ENCODE measurements around the gene SUPT20H.
"Not testable (repeated sequence)": the region's sequence is repeated elsewhere in the genome, so short reads cannot be mapped to it uniquely, and the experiment has no call there.

The SUPT20H gene

GRCh38 chr13:37068962-37069361, 9.5 kb upstream of the SUPT20H start:
- peak; percentile 8 for DNase-seq

GRCh38 chr13:37067874-37068273, 8.4 kb upstream of the SUPT20H start:
- DNase-seq = no peak

GRCh38 chr13:37065890-37066526, 6.5 kb upstream of the SUPT20H start:
- no peak for DNase-seq

- no peak for DNase-seq
These were observed 332 bp upstream of the SUPT20H start for GRCh38 chr13:37059848-37060192.

GRCh38 chr13:37056228-37056627, 3.3 kb downstream of the SUPT20H start:
- DNase-seq = not testable (repeated sequence)

GRCh38 chr13:37053111-37053510, 6.4 kb downstream of the SUPT20H start:
- not testable (repeated sequence) for DNase-seq

GRCh38 chr13:37049810-37050209, 9.7 kb downstream of the SUPT20H start:
- no peak for DNase-seq

- no peak for DNase-seq
These were observed 11.6 kb downstream of the SUPT20H start for GRCh38 chr13:37047846-37048245.

GRCh38 chr13:37047032-37047431, 12.5 kb downstream of the SUPT20H start:
- DNase-seq = no peak

GRCh38 chr13:37046062-37046461, 13.4 kb downstream of the SUPT20H start:
- DNase-seq = no peak

- DNase-seq = no peak
These were observed 18.7 kb downstream of the SUPT20H start for GRCh38 chr13:37040789-37041188.

GRCh38 chr13:37039896-37040295, 19.6 kb downstream of the SUPT20H start:
- no peak for DNase-seq

- DNase-seq = no peak
These were observed 22.2 kb downstream of the SUPT20H start for GRCh38 chr13:37037241-37037640.

- no peak for DNase-seq
These were observed 29.9 kb downstream of the SUPT20H start for GRCh38 chr13:37029617-37030016.

GRCh38 chr13:37027639-37028038, 31.8 kb downstream of the SUPT20H start:
- no peak for DNase-seq

GRCh38 chr13:37026771-37027170, 32.7 kb downstream of the SUPT20H start:
- DNase-seq = no peak

- DNase-seq = no peak
These were observed 35.6 kb downstream of the SUPT20H start for GRCh38 chr13:37023871-37024270.

GRCh38 chr13:37014609-37015008, 44.9 kb downstream of the SUPT20H start:
- no peak for DNase-seq

GRCh38 chr13:37011788-37012187, 47.7 kb downstream of the SUPT20H start:
- no peak for DNase-seq

- no peak for DNase-seq
These were observed 48.5 kb downstream of the SUPT20H start for GRCh38 chr13:37011002-37011401.

GRCh38 chr13:37010424-37010823, 49.1 kb downstream of the SUPT20H start:
- no peak for DNase-seq

- DNase-seq = no peak
These were observed 49.8 kb downstream of the SUPT20H start for GRCh38 chr13:37009692-37010091.

- no peak for DNase-seq
These were observed 57.6 kb downstream of the SUPT20H start for GRCh38 chr13:37001921-37002250.

GRCh38 chr13:36999054-36999714, 60.3 kb downstream of the SUPT20H start, which contains the start of gene ALG5:
Gene ALG5 (minus strand): TSS chr13:36999340. CDS start chr13:36999300, 40 bp downstream.
- DNase-seq = peak; percentile 79

GRCh38 chr13:36998624-36999041, 60.9 kb downstream of the SUPT20H start:
- DNase-seq = peak; percentile 28

Measured in NCI-H2171 treated with DMSO at 0.1 percent for 48 hours (cell line).